Measurements from ENCODE around the gene OSBPL3.

DNA sequence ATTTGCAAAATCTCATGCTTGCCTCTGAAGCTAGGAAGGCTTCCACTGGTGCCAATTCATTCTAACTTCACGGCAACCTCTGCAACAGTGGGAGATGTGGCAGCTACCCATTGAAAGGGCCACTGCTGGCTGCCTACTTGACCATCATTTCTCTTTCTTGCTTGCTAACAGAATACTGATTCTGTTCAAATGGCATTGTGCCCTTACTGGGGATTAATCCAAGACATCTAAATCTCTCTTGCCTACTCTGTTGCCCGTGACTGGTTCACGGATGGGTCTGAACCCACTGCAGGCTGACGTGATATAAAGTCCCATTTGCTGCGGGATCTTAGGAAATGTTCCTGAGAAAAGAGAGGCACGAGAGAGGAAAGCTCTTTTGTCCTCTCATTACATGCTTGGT is 171.5 kb downstream of the OSBPL3 start:
- TF ChIP-seq CTCF (IDR thresholded peaks at IDR 0.05; ENCODE audit: low read depth, low read length) (no peak), POLR2A (IDR thresholded peaks at IDR 0.05; ENCODE audit: extremely low read depth, insufficient read length) (no peak), MAX (IDR thresholded peaks at IDR 0.05; ENCODE audit: low read depth, low read length) (no peak)
